Caco-2 (cell line): ENCODE results near the gene XAGE2. TPM values are rescaled to one million over a fixed set of nuclear protein-coding genes. Genes with fewer than 3 reads are reported as not detected.
A peak's percentile ranks its signal among the peaks of the same experiment; 100 is the strongest.
"Not testable (repeated sequence)": the region's sequence is repeated elsewhere in the genome, so short reads cannot be mapped to it uniquely, and the experiment has no call there.

ENCODE experiments used
- BruUV-seq: library from RNA; stranded (reverse); fragments of 400-500 nt; replicated peaks from 2 replicates; lab custom pipeline; 2021; lab: Mats Ljungman, UMichigan
- CTCF ChIA-PET: fragments of 300-600 bp; sonication (Branson Sonifier 250); formaldehyde crosslinking; loops from one replicate; lab custom pipeline; 2022; ENCODE audit warnings: antibody characterized with exemption; lab: Charles Lee
- POLR2A ChIA-PET: fragments of 300-600 bp; sonication (Branson Sonifier 250); formaldehyde crosslinking; loops from one replicate; lab custom pipeline; 2022; ENCODE audit warnings: antibody characterized with exemption; lab: Charles Lee
- DNase-seq, 2 experiments: peaks; one replicate each; pipeline versions ENCODE4 v3.0.0 to v3.0.0-alpha.2; 2020 to 2022
- H3K27me3 ChIP-seq: replicated peaks from 2 replicates; pipeline ENCODE4 v1.6.0; 2011; ENCODE audit warnings: low read length; ENCODE audit not compliant: control insufficient read depth, insufficient read depth
- H3K36me3 ChIP-seq: 2 replicates; pipeline ENCODE4 v1.5.1; 2011; ENCODE audit warnings: low read length; ENCODE audit not compliant: control insufficient read depth, insufficient read depth
- H3K4me1 ChIP-seq: fragments of 250-450 bp; sonication (Bioruptor Pico); 2 replicates; pipeline ENCODE4 v1.5.1; 2020; ENCODE audit warnings: mild to moderate bottlenecking
- H3K4me3 ChIP-seq: 2 replicates; pipeline ENCODE4 v1.5.1; 2011; ENCODE audit warnings: low read depth, mild to moderate bottlenecking, control low read depth, low read length
- H3K9me3 ChIP-seq: fragments of 250-450 bp; sonication (Bioruptor Pico); 2 replicates; pipeline ENCODE4 v1.5.1; 2020; ENCODE audit warnings: mild to moderate bottlenecking, moderate library complexity
- H3K27ac Mint-ChIP-seq: one replicate; pipeline ENCODE4 v1.8.0; 2022; ENCODE audit warnings: mixed read lengths; ENCODE audit not compliant: unreplicated experiment
- H3K27me3 Mint-ChIP-seq: one replicate; pipeline ENCODE4 v1.8.0; 2022; ENCODE audit warnings: mixed read lengths; ENCODE audit not compliant: insufficient read depth, unreplicated experiment
- H3K36me3 Mint-ChIP-seq: one replicate; pipeline ENCODE4 v1.8.0; 2022; ENCODE audit warnings: mild to moderate bottlenecking, mixed read lengths; ENCODE audit not compliant: insufficient read depth, unreplicated experiment
- H3K4me1 Mint-ChIP-seq: one replicate; pipeline ENCODE4 v1.8.0; 2022; ENCODE audit warnings: low read depth, mixed read lengths; ENCODE audit not compliant: unreplicated experiment
- H3K4me3 Mint-ChIP-seq: one replicate; pipeline ENCODE4 v1.8.0; 2022; ENCODE audit warnings: mild to moderate bottlenecking, moderate library complexity, mixed read lengths; ENCODE audit not compliant: unreplicated experiment
- H3K9me3 Mint-ChIP-seq: one replicate; pipeline ENCODE4 v1.8.0; 2022; ENCODE audit warnings: mixed read lengths; ENCODE audit not compliant: unreplicated experiment
- CTCF ChIP-seq, 2 experiments: fragments of 200-600 bp in 1 of 2; IDR thresholded peaks; 1 replicate in 1 of 2; 2 replicates in 1 of 2; pipeline versions ENCODE4 v1.5.1 to v1.8.0; 2011 to 2022; ENCODE audit warnings: antibody characterized with exemption in 1 of 2, control low read depth in 1 of 2, inconsistent platforms in 1 of 2, low read depth in 1 of 2, low read length in 1 of 2, mild to moderate bottlenecking in 1 of 2, moderate library complexity in 1 of 2; ENCODE audit not compliant: insufficient read depth in 1 of 2, severe bottlenecking in 1 of 2, unreplicated experiment in 1 of 2
- intact Hi-C: fragments of 100-400 bp; cut with micrococcal nuclease; formaldehyde crosslinking; loops from one replicate; pipeline ENCODE4 v1.10.0; 2022; ENCODE audit not compliant: unreplicated experiment
- total RNA-seq: library from RNA; stranded (reverse); gene quantifications from 2 replicates; pipeline ENCODE4 v1.2.3, GENCODE V29; 2022

The XAGE2 gene
- total RNA-seq, 1 experiment from 2014 or later: 2.8 TPM

- peak; percentile 27 to 32 for TF ChIP-seq CTCF (IDR thresholded peaks at IDR 0.05; ENCODE audit: insufficient read depth in 1 of 2, low read depth in 1 of 2, low read length in 1 of 2, severe bottlenecking in 1 of 2, unreplicated experiment in 1 of 2)
- CTCF ChIA-PET: interaction anchor here (0.6 kb wide), 1 partner anchor 80 kb away, joined by 4 read pairs; no protein-coding TSS in a partner anchor
- intact Hi-C loops, H3K9me3 ChIP-seq, H3K9me3 Mint-ChIP-seq, BruUV-seq, H3K4me3 ChIP-seq, H3K36me3 ChIP-seq, H3K27ac Mint-ChIP-seq, POLR2A ChIA-PET, H3K4me1 Mint-ChIP-seq, H3K4me1 ChIP-seq, H3K27me3 ChIP-seq, H3K27me3 Mint-ChIP-seq, H3K36me3 Mint-ChIP-seq, H3K4me3 Mint-ChIP-seq: not testable (repeated sequence)
- DNase-seq: peak; percentile 29 to 38
Observed at GRCh38 chrX:52345402-52345801, 23.4 kb upstream of the XAGE2 start.

GRCh38 chrX:52346174-52347165 is 22.4 kb upstream of the XAGE2 start:
- Mint-ChIP-seq H3K27me3 (peaks cover 5% of the 10 kb centered on the region), H3K4me1 (no peaks in the 10 kb centered on the region), H3K36me3 (no peaks in the 10 kb centered on the region), H3K4me3 (no peak overlapping the region), H3K27ac (no peak overlapping the region), H3K9me3 (no peaks in the 10 kb centered on the region)
- Histone ChIP-seq H3K9me3 (no peaks in the 10 kb centered on the region), H3K36me3 (no peaks in the 10 kb centered on the region), H3K4me1 (no peaks in the 10 kb centered on the region), H3K4me3 (no peak overlapping the region), H3K27me3 (no peaks in the 10 kb centered on the region)
- POLR2A ChIA-PET: no interaction called here
- intact Hi-C loops: no loop called here
- CTCF ChIA-PET: interaction anchor here (0.6 kb wide), 1 partner anchor 79 kb away, joined by 4 read pairs; no protein-coding TSS in a partner anchor
- no peak for TF ChIP-seq CTCF (IDR thresholded peaks at IDR 0.05; ENCODE audit: insufficient read depth in 1 of 2, low read depth in 1 of 2, low read length in 1 of 2, severe bottlenecking in 1 of 2, unreplicated experiment in 1 of 2)
- no peak for DNase-seq
- no TSS peak for BruUV-seq

GRCh38 chrX:52349681-52350080 is 19.1 kb upstream of the XAGE2 start:
- Histone ChIP-seq H3K27me3 (no peaks in the 10 kb centered on the region), H3K4me1 (no peaks in the 10 kb centered on the region), H3K4me3 (no peak overlapping the region), H3K9me3 (no peaks in the 10 kb centered on the region), H3K36me3 (no peaks in the 10 kb centered on the region)
- ChIA-PET POLR2A (no interaction called here), CTCF (no interaction called here)
- Mint-ChIP-seq H3K9me3 (no peaks in the 10 kb centered on the region), H3K27ac (no peak overlapping the region), H3K4me1 (no peaks in the 10 kb centered on the region), H3K36me3 (no peaks in the 10 kb centered on the region), H3K27me3 (peaks cover 2% of the 10 kb centered on the region), H3K4me3 (no peak overlapping the region)
- intact Hi-C loops: no loop called here
- no TSS peak for BruUV-seq
- no peak for TF ChIP-seq CTCF (IDR thresholded peaks at IDR 0.05; ENCODE audit: insufficient read depth in 1 of 2, low read depth in 1 of 2, low read length in 1 of 2, severe bottlenecking in 1 of 2, unreplicated experiment in 1 of 2)
- no peak for DNase-seq
